Kidney (tissue), 14 donors: ENCODE results near the gene CD74. TPM values are rescaled to one million over a fixed set of nuclear protein-coding genes. Genes with fewer than 3 reads are reported as not detected.
A peak's percentile ranks its signal among the peaks of the same experiment; 100 is the strongest.

Experiments used
- DNase-seq, 5 donors: peaks; one replicate each; pipeline ENCODE4 v3.0.0-alpha.2; 2013 to 2020
- FAIRE-seq: peaks from 2 replicates; lab custom pipeline; 2012; peaks lifted over from hg19 to GRCh38; lab: Jason Lieb, UNC
- H3K27ac ChIP-seq, 2 donors: one replicate each; pipeline ENCODE4 v1.7.0; 2013; ENCODE audit warnings: low read depth in 2 of 2, low read length in 2 of 2, inconsistent platforms in 1 of 2
- H3K27me3 ChIP-seq: one replicate; pipeline ENCODE4 v1.7.1; 2013; ENCODE audit warnings: low read length, inconsistent platforms; ENCODE audit not compliant: control insufficient read depth, insufficient read depth
- H3K36me3 ChIP-seq, 3 donors: one replicate each; pipeline versions ENCODE4 v1.7.0 to v1.7.1; 2013; ENCODE audit warnings: low read length in 3 of 3, control low read depth in 1 of 3, inconsistent platforms in 1 of 3; ENCODE audit not compliant: insufficient read depth in 3 of 3, control insufficient read depth in 2 of 3
- H3K4me1 ChIP-seq, 3 donors: one replicate each; pipeline versions ENCODE4 v1.7.0 to v1.7.1; 2013; ENCODE audit warnings: low read length in 3 of 3, inconsistent platforms in 1 of 3, low read depth in 1 of 3; ENCODE audit not compliant: control insufficient read depth in 2 of 3, insufficient read depth in 2 of 3
- H3K4me3 ChIP-seq, 3 donors: one replicate each; pipeline versions ENCODE4 v1.7.0 to v1.8.1; 2013; ENCODE audit warnings: low read length in 3 of 3, control low read depth in 1 of 3, inconsistent platforms in 1 of 3
- H3K9ac ChIP-seq, 3 donors: one replicate each; pipeline versions ENCODE4 v1.7.0 to v1.7.1; 2013; ENCODE audit warnings: low read length in 3 of 3, control low read depth in 1 of 3, inconsistent platforms in 1 of 3
- H3K9me3 ChIP-seq, 3 donors: one replicate each; pipeline versions ENCODE4 v1.7.0 to v1.7.1; 2013; ENCODE audit warnings: low read length in 3 of 3, control low read depth in 1 of 3, inconsistent platforms in 1 of 3; ENCODE audit not compliant: control insufficient read depth in 2 of 3, insufficient read depth in 1 of 3
- intact Hi-C: fragments of 100-400 bp; cut with DNase I; formaldehyde crosslinking; loops from one replicate; pipeline ENCODE4 v1.11.1; 2022
- polyA plus RNA-seq: library from polyadenylated mRNA; stranded (reverse); fragments of 350-450 nt; fragmentation: Illumina TruSeq; extraction: RNeasy Lipid Tissue Mini Kit (QIAGEN cat#74804); gene quantifications from one replicate; pipeline ENCODE4 v1.2.3, GENCODE V29; 2014; ENCODE audit warnings: low read depth, low replicate concordance; ENCODE audit not compliant: insufficient read depth
- total RNA-seq: library from RNA; stranded (reverse); fragmentation: NEBNext Ultra II Directional; extraction: Animal tissue kit (Norgen Biotek cat#: 25700); gene quantifications from one replicate; pipeline ENCODE4 v1.2.1, GENCODE V29; 2021
- TF ChIP-seq, protein P1 (sequence below): IDR thresholded peaks from 3 replicates; pipeline ENCODE4 v1.5.1; 2012; ENCODE audit warnings: mild to moderate bottlenecking, moderate library complexity, borderline replicate concordance; ENCODE audit not compliant: insufficient read depth; ENCODE audit errors: extremely low read depth
- donor health status: control.
- donor health status: control.
- donor health status: control.
- donor health status: control.
- donor health status: control.
- donor health status: DM: yes; HTN: yes; CAD: no.
- donor health status: Normal renal cell carcinoma (clear cell type).

CD74 gene
- total and polyA plus RNA-seq, 2 donors from 2014 or later = 1,887 to 2,003 TPM

- TF ChIP-seq, protein P1, sequence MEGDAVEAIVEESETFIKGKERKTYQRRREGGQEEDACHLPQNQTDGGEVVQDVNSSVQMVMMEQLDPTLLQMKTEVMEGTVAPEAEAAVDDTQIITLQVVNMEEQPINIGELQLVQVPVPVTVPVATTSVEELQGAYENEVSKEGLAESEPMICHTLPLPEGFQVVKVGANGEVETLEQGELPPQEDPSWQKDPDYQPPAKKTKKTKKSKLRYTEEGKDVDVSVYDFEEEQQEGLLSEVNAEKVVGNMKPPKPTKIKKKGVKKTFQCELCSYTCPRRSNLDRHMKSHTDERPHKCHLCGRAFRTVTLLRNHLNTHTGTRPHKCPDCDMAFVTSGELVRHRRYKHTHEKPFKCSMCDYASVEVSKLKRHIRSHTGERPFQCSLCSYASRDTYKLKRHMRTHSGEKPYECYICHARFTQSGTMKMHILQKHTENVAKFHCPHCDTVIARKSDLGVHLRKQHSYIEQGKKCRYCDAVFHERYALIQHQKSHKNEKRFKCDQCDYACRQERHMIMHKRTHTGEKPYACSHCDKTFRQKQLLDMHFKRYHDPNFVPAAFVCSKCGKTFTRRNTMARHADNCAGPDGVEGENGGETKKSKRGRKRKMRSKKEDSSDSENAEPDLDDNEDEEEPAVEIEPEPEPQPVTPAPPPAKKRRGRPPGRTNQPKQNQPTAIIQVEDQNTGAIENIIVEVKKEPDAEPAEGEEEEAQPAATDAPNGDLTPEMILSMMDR = no peak
- no peaks in the 10 kb centered on the region for H3K9me3 ChIP-seq
- intact Hi-C loops = no loop called here
- no peak for FAIRE-seq
- H3K4me1 ChIP-seq = peaks cover 0 to 24% (median 17%) of the 10 kb centered on the region in 3 donors
- peak overlapping the region; percentile 81 to 98 for H3K27ac ChIP-seq
- H3K9ac ChIP-seq = peak overlapping the region; percentile 44 to 79 (median 53)
- no peaks in the 10 kb centered on the region for H3K27me3 ChIP-seq
- H3K36me3 ChIP-seq = no peaks in the 10 kb centered on the region
- no peak for DNase-seq
- H3K4me3 ChIP-seq = peak overlapping the region; percentile 67 to 92 (median 79)
Observed at GRCh38 chr5:150413176-150413901, 629 bp upstream of the CD74 start.

DNA sequence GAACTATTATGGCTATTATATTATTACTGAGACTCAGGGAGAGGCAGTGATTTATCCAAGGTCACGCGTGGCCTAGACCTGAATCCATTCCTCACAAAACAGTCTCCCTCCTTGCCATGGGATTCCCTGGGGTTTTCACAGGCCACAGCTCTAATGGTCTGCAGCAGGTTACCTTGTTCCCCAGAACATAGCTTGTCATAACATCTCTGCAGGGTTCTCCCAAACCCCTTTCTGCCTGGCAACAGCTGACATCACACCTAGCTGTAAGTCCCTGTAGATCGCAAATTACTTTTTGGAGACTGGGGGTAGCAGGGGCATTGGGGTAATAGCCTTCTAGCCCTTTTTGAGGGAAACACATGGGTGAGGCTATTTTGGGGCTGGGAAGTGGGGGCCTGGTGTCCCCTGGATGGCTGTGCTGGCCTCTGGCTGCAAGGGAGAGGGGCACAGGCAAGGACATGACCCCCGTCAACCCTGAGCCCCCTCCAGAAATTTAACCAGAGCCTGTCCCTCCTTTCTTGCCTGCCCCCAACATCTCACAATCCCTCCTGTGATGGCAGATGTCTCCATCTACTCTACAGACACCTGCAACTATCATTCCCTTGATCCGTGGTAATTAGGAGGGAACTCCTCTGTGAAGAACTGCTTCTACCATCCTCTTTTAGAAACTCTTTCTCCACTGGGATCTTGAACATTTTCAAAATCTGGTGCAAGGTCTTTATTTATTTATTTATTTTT, 1.3 kb downstream of the CD74 start:
- peak overlapping the region; percentile 12 to 80 (median 27) for H3K9ac ChIP-seq
- intact Hi-C loops = no loop called here
- H3K4me1 ChIP-seq = peaks cover 0 to 31% (median 17%) of the 10 kb centered on the region in 3 donors
- peak overlapping the region; percentile 67 to 92 (median 79) for H3K4me3 ChIP-seq
- H3K27ac ChIP-seq = peak overlapping the region; percentile 84 to 98
- peak in 1 of 5 donors; percentile 39 for DNase-seq
- no peak for FAIRE-seq
- H3K27me3 ChIP-seq = no peaks in the 10 kb centered on the region
- no peaks in the 10 kb centered on the region for H3K9me3 ChIP-seq
- H3K36me3 ChIP-seq = peaks cover 0 to 2% (median 1%) of the 10 kb centered on the region in 3 donors
- TF ChIP-seq, protein P1 = no peak

DNA sequence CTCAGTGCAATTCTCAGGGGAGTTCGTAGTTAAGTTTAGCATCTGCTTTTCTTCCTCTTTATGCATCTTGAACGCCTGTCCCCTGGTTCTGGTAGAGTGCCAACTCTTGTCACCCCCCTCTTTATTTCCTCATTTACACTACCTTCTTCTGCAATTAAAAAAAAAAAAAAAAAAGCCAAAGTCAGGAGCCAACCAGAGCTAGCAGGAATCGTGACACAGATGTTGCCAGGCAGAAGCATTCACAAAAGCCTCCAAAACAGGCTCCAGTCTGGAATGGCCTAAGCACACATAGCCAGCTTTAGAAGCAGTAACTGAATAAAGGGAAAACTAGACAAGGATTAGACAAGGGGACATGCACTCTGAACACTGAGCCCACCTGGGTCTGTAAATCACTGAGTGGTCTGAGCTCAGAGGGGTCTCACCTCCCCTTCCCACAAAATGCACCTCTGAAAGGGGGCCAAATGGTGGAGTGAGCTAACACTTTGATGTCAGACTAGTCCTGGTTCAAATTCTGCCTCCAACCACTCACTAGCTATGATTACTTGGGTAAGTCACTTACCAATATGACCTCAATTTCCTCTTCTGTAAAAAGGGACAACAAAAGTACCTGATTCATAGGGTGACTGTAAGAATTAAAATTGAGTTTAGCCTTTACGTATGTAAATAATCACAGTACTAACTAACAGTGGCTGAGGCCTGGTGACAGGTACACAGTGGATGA, 2.0 kb downstream of the CD74 start:
- TF ChIP-seq, protein P1 = no peak
- Histone ChIP-seq H3K9ac (peak overlapping the region; percentile 12 to 80 (median 72)), H3K36me3 (peaks cover 0 to 7% (median 7%) of the 10 kb centered on the region in 3 donors), H3K4me3 (peak overlapping the region; percentile 40 to 92 (median 79)), H3K27ac (peak overlapping the region; percentile 84 to 98), H3K27me3 (no peaks in the 10 kb centered on the region), H3K9me3 (no peaks in the 10 kb centered on the region), H3K4me1 (peaks cover 0 to 32% (median 17%) of the 10 kb centered on the region in 3 donors)
- intact Hi-C loops = no loop called here
- DNase-seq = peak in 4 of 5 donors; percentile 72 to 94 (median 81)
- peak; percentile 82 for FAIRE-seq
